SKM-1 (cell line): ENCODE data around the gene BNC1.
"Not testable (repeated sequence)": the region's sequence is repeated elsewhere in the genome, so short reads cannot be mapped to it uniquely, and the experiment has no call there.

Experiments used
- DNase-seq: peaks from one replicate; lab custom pipeline; 2025; ENCODE audit not compliant: unreplicated experiment; lab: John Stamatoyannopoulos, UW

Gene BNC1

GRCh38 chr15:83293201-83293600 lies 8.7 kb upstream of the BNC1 start:
- no peak for DNase-seq

GRCh38 chr15:83292317-83292716 lies 7.9 kb upstream of the BNC1 start:
- no peak for DNase-seq

DNA sequence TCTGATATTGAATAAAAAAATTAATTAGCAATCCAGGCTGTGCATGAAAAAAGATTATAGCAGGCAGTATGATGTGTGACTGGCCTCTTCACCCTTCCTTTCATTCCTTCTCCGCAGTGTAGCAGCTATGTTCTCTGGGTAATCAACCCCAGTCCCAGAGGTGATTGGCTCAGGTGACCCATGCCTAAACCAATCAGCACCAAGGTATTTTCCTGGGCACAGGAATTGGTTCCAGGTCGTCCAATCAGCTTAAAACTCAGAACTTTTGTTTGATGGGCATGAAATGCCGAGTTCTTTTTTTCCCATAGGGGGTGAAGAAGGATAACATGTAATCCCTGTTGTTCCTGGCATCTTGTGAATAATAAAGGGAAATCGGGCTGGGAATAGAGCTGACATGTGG lies 5.8 kb upstream of the BNC1 start:
- no peak for DNase-seq

GRCh38 chr15:83289160-83289559 lies 4.7 kb upstream of the BNC1 start:
- DNase-seq: no peak

DNA sequence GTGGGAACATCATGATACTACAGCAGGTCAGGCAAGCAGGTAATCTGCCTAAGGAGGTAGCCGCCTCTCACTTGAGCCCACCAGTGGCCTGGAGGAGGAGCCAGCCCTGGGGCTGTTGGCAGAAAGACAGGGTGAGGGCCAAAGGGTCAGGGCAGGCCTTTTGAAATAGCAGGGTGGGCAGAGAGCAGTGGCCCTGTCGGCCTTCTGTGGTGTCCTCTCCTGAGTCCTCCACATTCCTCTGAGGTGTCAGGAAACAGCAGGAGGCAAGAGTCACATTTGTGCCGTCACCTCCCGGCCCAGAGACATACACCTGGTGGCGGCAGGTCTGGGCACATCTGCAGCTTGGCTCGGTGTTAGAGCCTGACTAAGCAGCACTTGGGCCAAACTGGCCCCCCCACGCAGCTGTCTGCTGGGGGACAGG lies 3.9 kb upstream of the BNC1 start:
- no peak for DNase-seq

GRCh38 chr15:83287541-83288027 lies 3.1 kb upstream of the BNC1 start:
- DNase-seq: no peak

DNA sequence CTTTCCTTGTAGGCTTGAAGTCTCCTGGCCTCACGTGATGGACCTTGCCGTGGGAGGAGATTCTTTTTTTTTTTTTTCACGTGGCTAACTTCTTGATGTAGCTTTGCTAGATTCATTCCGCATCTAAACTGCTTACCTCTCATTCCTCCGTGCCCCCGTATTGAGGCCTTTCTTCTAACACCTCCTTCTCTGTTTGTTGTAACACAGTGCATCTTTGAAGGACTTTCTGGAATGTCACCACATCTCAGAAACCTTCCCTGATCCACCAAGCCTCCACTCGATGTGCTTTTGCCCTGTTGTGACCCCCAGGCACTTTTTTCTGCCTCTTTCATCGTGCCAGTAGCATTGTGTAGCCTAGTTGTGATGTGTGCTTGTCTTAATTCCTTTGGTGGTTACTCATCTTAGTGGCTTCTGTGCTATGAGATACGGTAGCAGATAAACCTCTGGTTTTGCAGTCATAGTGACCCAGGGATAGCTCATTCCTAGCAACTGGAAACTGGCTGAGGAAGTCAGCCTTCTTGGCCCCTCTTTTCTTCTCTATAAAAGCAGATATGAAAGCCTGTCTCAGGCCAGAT lies 1.6 kb upstream of the BNC1 start:
- no peak for DNase-seq

DNA sequence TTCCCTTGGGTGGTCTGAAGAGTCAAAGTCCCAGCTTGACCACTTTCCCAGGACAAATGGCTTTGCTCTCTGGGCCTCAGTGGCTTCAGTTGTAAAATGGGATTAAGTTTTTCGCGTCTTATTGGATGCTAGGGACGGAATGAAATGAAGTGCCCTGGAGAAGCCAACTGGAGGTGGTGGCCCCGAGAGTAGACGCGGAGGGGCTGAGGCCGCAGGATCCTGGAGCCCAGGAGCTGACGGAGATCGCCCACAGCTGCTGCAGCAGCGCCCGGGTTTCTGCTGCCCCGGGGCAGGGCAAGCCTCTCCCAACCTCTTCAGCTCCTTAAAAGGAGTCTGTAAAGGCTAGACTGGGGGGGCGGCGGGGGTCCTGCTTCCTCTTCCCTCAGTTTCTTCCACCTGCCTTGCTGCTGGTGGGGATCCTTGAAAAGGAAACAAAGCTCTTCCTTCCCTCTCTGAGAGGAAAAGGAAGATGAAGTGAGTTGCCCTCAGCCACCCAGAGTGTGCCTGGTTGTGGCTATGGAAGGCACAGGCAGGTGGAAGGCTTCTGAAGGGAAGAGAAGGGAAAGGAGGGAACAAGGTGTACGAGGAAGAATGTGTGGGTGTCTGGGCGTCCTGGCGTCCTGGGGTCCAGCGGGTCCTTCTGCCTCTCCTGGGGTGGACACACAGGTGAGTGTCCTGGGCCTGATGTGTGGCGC lies 967 bp upstream of the BNC1 start:
- DNase-seq: no peak

GRCh38 chr15:83283813-83284558 lies 478 bp downstream of the BNC1 start:
- DNase-seq: no peak

- DNase-seq: no peak
These were observed 1.2 kb downstream of the BNC1 start for GRCh38 chr15:83283138-83283812.

- no peak for DNase-seq
These were observed 1.7 kb downstream of the BNC1 start for GRCh38 chr15:83282776-83283137.

DNA sequence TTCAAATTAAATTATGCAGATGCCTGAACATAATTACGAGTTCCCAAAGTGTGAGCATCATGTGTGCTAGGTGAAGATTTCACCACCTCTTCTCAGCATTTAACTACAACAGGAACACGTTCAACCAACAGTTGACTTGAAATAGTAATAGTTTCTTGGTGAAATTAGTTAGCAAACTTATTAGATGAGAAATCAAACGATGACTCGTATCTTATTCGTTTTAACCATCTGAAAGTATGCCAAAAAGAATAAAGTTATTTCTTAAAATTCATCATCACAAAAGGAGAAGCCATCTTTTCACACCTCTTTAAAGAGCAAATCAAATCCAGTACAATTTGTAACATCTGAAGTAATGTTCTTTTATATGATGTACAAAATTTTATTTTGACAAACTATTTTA lies 2.3 kb downstream of the BNC1 start:
- no peak for DNase-seq

GRCh38 chr15:83278191-83278590 lies 6.3 kb downstream of the BNC1 start:
- no peak for DNase-seq

DNA sequence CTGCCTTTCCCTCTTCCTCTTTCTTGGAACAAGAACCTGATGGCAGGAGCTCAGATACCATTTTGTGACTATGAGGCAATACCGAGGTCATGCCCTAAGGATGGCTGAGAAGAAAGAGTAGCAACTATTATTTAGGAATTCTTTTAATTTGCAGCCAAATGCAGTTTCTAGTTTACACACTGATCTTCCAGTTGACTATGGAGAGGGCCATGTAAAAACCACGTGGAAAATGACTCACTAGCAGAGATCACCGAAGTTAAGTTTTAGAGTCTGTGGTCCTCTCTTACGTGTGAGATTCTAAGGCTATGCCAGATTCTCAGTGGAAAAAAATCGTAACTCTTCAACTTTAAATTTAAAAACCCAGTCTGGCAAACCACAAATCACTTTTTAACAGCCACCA lies 7.8 kb downstream of the BNC1 start:
- DNase-seq: no peak

GRCh38 chr15:83275412-83275811 lies 9.1 kb downstream of the BNC1 start:
- no peak for DNase-seq

- DNase-seq: no peak
These were observed 14.3 kb downstream of the BNC1 start for GRCh38 chr15:83270176-83270575.

DNA sequence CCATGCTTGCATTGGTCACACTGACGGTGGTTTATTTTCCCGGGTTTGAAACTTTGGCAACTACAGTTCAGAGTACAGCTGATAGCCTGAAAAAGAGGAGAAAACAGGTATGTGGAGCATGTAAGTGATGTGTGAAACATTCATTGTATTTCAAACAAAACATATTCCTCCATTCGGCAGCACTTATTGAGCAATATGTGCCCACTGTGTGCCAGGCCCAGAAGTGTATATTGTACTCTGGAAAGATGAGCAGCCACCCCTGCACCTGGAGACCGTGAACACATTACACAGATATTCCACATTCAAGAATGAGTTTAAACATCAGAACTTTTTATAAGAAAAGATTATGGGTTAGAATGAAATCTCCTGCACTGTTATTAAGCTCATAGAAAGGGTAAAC lies 16.3 kb downstream of the BNC1 start:
- DNase-seq: no peak

DNA sequence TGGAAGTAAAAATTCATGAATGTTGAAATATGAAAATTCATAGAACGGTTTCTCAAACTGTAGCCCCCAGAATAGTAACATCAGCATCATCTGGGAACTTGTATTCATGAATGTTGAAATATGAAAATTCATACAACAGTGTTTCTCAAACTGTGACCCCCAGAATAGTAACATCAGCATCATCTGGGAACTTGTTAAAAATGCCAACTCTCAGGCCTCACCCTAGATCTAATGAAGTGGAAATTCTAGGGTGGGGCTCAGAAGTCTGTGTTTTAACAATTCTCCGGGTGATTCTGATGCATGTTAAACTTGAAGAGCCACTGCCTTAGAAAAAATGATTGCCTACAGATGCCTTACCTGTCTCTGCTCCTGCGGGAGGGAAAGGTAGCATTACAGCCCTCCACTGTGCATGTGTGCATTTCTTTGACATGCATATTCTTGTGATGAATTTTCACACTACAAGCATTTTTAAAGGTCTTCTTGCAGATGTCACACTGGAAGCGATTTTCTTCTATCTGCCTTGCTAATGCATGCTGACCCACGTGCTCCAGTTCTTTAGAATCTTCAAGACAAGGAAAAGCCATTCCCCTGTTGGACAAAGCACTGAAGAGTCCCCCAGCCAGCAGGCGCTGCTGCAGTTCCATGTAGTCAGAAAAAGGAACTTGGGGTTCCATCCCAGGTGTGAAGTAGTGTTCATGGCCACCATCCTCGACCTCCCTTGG lies 21.7 kb downstream of the BNC1 start:
- DNase-seq: no peak

DNA sequence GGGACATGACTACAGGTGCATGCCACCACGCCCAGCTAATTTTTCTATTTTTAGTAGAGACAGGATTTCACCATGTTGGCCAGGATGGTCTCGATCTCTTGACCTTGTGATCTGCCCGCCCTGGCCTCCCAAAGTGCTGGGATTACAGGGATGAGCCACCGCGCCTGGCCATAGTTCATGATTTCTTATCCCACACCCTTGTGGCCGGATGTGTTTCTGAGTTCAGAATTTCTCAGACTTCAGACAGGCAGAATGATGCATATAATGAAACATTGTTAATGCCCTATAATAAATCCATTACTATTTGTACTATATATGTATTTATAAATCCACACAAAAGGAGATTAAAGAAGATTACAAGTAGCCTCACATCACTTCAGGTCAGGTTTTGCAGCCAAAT lies 22.3 kb downstream of the BNC1 start:
- not testable (repeated sequence) for DNase-seq

DNA sequence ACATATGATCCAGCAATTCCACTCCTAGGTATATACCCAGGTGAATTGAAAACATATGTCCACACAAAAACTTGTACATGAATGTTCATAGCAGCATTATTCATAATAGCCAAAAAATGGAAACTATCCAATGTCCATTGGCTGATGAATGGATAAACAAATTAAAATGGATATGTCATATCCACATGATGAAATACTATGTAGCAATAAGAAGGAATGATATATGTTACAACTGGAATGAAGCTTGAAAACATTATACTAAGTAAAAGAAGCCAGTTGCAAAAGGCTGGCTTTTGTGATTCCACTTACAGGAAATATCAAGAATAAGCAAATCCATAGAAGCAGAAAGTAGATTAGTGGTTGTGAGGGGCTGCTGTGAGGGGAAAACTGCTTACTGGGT lies 33.7 kb downstream of the BNC1 start:
- DNase-seq: no peak

GRCh38 chr15:83249030-83249343 lies 35.5 kb downstream of the BNC1 start:
- no peak for DNase-seq
